NCI-H526 treated with DMSO at 0.1 percent for 48 hours (cell line): ENCODE results near the gene RAI1.

Experiments used
- DNase-seq: peaks from one replicate; lab custom pipeline; 2025; lab: John Stamatoyannopoulos, UW

Gene RAI1

DNA sequence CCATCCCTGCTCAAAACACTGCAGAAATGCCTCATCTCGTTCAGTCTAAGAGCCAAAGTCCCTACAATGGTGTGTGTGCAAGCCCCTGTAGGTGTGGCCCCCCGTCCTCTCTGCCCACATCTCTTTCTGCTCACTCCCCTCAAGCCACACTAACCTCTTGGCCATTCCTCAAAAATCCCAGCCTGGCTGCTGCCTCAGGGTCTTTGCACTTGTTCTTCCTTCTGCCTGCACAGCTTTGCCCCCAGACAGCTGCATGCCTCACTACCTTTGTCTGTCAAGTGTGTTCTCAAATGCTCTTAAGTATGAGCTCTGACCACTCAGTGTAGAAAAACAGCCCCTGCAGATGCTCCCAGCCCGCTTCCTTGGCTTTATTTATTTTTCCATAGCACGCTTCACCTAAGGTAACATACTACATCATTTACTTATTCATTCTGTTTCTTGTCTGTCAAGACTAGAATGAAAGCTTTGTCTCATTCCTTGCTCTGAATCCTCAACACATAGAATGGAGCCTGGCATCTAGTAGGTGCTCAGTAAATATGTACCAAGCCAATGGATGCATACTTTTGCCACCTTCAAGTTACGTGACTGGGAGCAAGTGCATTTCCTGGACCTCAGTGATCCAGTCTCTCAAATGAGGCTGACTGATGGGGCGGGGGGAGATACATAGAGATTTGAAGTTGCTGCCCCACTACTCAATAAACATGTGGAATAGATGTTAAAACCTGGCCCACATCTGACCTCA lies 38.1 kb downstream of the RAI1 start:
- no peak for DNase-seq

DNA sequence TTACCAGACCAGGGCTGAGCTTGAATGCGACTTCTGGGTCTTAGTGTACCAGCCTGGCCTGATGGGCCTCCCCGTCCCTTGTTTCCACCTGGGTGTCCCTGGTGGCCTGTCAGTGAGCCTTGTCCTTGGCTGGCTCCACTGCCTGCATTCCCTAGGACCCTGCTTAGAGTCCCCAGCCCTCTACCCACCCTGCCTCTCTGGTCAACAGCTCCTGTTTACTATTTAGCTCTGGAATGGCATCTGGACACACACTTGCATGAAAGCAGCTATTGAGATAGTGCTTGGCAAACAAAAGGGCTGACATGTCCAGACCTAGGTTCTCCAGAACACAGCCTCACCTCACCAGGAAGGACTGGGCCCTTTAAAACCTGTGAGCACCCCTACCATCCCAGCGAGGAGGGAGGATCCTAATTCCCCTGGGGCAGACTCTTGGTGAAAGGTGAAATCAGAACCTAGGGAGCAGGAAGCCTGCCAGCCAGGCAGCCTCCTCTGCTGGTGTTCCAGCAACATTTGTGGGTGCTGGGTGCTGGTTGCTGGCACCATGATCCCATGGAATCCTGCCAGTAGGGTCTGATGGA lies 38.8 kb downstream of the RAI1 start:
- no peak for DNase-seq

DNA sequence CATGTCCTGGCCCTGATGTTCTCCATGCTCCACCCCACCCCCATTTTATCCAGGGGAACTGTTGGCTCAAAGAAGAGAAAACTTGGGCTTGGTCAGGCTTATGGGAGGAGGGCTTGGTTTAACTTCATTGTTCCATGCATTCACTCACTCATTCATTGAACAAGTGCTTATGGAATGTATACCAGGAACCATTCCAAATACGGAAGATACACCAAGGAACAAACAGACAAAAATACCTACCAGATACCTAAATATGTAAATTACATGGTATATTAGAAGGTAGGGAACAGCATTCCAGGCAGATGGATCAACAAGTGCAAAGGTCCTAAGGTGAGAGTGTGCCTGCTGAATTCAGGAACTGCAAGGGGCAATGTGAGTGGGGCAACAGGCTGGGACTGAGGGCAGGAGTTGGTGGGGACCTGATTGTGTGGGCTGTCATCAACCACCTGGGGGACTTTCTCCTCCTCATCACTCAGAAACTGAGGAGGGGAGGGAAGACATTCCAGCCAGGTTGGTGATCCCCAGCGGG lies 39.9 kb downstream of the RAI1 start:
- DNase-seq: no peak

DNA sequence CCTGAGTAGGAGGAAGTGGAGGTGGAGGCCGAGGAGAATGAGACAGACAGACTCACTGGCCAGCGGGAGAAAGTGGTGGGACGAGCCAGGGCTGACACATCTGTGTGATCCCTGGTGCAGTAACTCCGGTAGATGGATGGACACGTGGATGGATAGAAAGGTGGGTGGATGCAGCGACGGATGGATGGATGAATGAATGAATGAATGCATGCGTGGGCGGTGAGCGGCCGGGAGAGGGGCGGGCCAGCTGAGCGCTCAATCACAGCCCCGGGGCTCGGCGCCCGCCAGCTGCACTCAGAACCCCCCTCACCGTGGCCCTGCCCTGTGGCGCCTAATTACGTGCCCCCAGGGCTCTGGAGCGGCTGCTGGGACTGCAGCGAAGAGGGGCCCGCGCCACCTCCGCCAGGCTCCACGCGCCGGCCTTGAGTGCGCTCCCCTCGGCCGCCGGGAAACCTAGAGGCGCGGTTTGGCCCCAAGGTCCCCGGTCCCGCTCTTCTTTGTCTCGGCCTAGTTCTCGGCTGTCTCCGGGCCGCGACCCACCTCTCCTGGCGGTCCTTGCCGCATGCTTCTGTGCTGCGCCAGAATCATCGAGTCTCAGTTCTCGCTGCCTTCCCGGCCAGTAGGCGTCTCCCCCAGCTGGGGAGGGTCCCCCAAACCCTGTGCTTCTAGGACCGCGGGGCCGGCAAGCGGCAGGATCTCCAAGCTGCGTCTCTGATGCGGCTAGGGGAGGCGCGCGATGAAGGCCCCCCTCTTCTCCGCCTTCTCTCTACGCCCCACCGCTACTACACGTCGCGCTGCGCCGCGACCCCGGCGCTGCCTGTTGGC lies 41.0 kb downstream of the RAI1 start:
- DNase-seq: no peak

DNA sequence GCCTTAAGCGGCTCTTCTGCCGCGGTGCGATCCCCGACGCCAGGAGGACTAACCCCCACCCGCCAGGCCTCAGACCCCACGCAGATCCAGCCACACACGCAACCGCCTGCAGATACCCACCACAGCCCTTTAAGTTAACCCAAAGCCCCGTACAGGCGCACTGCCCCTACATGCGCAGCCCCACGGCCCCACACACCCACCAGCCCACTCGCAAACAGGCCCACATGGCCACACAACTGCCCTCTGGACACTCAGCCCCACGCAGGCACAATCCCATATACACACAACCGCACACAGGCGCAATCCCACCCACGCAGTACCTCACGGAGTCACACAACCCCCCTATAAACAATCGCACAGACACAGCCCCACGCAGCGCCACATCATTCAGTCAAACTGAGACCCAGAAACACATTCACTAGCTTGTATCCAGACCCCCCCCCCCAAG lies 41.7 kb downstream of the RAI1 start:
- no peak for DNase-seq

DNA sequence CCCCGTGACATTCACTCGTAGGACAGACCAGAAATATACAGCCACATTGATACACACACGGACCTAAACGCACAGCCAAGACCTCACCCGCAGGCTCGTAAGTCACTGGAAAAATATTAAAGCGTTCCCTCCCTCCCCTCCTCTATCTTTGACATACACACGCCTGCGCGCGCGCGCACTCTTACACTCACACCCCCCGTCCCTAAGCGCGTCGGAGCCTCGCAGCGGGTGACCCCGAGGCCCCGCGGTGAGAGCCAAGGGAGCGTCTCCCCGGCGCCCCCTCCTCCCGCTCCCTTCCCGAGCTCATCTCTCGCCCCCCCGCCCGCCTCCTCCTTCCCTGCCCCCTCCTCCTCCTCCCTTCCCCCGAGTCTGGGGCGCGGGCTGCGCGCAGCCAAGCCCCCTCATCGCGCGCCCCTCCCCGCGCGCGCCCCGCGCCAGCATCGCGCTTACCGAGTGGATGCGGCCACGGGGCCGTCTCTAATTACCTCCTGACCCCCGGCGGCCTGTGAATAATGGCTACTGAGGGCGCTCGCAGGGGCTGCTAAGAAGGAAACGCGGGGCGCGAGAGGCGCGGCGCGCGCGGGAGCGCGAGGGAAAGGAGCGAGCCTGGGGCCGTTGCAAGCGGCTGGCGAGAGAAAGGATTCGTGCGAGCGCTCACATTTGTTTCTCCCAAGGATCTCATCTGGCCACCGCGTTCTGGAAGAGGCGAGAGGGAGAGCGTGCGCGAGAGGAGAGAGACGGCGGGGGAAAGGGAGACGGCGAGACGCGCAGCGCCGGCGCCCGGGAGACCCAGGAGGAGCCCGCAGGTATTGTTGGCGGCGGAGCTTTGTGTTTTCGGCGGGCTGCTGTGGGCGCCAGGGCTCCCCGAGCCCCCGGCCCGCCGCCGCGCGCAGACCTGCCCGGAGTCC lies 42.4 kb downstream of the RAI1 start:
- peak; percentile 38 for DNase-seq

DNA sequence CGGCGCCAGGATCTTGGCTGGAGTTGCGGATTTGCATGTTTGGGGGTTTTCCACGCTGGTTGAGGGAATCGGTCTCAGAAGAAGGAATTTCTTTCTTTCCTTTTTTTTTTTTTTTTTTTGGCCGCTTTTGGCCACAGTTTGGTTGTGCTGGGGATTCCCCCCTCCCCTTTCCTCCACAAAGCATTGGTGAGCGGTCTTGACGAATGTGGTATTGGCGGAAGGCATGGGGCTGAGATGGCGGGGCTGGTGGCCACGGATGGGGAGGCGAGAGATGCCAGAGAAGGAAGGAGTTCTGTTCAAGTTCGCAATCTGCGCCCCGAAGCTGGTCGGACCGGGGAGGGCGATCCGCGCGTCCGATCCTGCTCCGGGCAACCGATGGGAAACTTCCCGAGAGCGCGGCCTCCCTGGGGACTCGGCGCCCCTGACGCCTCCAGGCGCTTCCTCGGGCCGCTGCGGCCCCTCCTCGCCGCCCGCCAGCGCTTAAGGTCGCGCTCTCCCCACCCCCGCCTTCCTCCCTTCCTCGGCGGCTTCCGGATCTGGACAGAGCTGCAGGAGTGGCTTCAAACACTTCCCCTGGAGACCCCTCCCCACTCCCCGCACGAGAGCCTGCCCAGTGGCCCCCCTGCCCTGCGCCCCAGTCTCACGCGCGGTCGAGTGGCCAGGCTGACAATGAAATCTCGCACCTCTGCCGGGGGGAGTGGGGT lies 43.2 kb downstream of the RAI1 start:
- DNase-seq: no peak

DNA sequence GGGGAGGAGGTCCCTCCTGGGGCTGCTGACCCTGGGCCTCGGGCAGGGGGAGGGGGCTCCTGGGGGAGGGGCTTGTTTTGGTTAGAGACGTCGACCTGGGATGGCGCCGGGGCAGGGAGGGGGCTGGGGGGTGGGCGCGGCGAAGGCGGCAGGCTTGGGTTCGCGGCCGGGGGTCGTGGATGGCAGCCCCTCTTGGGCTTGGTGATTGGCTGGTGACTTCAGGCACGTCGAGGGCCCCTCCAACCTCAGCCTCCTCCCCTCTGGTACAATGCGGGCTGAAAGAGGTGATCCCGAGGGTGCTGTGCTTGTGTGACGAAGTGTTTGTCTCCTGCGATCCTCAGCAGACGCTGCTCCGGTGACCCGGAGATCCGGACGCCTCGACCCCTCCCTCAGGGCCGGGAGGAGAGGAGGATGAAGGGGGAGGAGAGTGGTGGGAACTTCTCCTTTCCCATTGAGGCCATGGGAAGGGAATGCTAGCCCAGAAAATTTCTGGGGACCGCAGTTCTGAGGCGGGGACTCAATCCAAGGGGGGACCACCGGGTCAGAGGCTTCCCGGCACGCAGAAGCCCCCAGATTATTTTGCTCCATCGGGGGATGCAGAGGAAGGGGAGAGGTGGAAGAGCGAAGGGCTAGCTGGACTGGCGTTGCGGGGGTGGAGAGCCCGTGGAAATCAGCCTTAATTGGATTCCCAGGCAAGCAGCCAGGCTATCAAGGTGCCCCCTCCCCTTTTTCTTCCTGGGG lies 43.9 kb downstream of the RAI1 start:
- DNase-seq: no peak

DNA sequence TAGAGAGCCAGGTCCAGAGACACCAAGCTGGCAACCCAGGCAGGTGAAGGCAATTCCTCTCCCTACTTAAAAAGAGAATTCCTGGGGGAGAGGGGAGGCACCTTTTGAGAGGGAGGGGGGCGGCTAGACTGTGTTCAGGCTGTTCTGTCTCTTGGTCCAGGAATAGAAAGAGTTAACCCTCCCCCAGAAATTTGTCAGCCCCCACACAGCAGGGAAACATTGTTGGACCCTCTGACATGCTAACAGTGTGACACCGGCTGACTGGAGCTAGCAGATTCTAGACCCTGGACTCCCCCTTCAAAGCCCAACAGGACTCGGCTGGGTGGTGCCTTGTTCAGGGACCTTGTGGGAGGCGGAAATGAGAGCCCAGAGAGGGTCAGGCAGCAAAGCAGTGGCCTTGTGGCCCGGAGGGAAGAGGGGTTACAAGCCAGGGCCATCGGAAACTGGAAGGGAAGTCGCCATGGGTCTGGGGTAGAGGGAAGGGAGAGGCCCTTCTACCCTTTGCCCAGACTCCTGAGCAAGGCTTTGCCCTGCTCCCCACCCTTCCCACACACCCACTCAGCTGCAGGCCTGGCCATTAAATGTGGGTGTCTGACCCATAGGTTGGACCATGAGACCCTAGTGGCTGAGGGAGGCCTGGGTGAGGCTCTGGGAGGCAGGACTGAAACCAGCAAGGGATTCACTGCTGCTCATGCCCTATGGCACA lies 44.6 kb downstream of the RAI1 start:
- no peak for DNase-seq

DNA sequence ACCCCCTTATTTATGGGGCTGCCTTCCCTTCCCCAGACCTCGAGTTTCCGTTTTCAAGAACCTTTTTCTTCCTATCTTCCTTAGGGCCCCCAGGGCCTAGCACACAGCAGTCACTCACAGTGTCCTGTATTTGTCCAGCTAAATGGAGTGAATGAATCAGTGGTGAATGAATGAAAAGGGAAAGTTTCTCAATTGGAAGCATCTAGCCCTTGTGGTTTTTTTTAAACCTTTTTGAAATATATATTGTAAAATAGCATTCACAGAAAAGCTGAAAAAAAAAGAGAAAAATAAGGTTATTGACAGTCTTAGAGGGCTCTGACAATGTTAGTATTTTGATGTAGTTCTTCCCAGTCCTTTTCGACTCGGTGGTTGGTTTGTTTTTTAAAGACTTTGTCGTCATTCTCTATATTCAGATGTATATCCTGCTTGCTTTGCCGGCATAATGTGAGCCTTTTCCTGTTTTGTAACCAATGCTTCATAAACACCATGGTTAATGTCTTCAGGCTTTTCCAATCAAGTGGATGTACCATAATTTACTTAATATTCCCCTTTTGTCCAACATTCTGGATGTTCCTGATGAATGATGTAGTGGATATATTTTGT lies 45.3 kb downstream of the RAI1 start:
- no peak for DNase-seq

DNA sequence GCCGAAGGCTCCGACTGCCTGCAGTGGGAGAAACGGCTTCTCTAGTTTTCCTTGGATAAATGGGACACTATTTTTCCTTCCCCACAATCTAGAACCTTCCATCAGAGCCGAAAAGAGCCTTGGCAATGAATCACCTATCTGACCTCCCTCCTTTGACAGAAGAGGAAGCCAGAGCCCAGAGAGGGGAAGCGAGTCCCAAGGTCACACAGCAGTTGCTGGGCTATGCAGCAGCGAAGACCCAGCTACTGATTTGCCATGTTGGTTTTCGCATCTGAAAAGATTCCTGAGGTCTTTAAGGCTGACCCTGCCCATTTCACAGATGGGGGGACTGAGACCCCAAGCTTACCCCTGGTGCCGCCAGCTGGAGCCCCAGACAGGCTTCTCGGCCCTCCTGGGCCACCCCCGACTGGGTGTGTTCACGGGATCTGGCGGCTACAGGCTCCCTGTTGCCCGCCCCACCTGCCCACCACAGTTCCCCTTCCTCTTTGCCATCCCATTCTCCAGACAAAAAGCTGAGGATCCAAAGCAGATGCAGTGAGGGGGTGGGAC lies 45.9 kb downstream of the RAI1 start:
- no peak for DNase-seq

DNA sequence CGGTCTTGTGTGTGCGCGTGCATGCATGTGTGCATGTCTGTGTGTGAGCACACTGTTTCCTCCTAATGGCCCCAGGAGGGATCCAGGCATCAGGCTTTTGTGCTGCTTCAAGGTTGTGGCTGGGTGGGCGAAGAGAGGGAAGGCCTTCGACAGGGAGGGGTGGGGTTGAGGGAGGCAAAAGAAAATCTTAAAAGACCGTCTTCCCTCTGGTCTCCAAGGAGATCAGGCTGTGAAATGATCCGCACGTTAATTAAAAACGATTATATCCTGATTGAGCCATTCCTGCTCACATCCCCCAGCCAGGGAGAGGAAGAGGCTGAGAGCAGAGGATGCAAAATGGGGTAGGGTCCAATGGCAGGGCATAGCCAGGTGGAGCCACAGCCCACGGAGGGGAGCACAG lies 46.9 kb downstream of the RAI1 start:
- DNase-seq: no peak

DNA sequence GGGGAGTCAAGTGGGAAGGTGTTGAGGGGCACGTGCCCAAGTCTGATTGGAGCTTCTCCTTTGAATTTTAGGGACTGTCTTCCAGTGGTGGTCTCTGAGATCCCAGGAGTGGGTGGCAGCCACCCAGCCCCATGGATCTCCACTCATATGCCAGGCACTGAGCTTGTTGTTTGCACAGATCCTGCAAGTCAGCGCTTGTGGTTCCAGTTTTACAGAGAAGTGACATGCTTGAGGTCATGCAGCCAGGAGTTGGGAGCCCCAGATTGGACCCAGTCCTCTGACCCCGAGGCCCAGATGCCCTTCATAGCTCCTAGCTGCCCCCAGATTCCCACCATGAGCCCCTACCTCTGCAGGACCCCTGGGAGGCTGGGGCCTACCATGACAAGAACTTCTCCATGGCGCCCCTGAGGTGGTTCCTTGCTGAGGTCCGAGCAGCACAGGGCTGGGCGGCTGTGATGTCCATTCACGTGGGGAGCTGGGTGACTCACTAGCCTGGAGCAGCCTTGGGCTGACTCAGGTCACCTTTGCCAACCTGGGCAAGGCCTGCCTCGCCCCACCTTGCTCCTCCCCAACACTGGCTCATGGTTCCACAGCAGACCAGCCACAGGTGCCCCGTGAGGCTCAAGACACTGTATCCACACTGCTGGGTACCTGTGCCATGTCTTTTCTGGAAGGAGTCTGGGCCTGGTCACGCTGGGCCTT lies 47.4 kb downstream of the RAI1 start:
- DNase-seq: no peak

DNA sequence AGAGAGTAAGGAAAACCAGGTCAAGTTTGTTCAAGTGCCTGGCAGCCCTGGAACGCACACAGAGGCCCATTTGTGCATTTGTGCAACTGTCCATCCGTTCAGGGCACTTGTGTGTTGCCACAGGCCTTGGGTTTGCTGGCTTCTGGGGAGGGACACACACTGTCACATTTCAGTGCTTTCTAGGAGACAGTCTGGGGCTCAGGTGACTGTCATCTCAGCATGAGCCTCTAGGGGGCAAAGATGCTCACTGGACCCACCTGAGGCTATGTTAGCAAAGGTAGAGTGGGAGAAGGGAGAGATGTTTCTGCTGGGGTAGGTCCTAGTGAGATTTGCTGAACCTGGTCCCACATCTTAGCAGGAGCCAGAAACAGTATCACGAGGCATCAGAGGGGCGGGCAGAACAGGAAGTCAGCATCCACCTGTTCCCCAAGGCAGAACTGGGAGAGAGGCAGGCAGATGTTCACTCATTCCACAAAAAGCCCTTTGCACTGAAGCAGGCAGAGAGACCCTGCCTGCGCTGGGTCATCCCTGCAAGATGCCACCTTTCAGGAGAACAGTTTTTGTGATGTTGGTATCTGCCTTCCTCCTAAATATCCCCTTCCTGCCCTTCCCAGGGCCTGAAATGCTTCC lies 48.5 kb downstream of the RAI1 start:
- DNase-seq: peak; percentile 6

DNA sequence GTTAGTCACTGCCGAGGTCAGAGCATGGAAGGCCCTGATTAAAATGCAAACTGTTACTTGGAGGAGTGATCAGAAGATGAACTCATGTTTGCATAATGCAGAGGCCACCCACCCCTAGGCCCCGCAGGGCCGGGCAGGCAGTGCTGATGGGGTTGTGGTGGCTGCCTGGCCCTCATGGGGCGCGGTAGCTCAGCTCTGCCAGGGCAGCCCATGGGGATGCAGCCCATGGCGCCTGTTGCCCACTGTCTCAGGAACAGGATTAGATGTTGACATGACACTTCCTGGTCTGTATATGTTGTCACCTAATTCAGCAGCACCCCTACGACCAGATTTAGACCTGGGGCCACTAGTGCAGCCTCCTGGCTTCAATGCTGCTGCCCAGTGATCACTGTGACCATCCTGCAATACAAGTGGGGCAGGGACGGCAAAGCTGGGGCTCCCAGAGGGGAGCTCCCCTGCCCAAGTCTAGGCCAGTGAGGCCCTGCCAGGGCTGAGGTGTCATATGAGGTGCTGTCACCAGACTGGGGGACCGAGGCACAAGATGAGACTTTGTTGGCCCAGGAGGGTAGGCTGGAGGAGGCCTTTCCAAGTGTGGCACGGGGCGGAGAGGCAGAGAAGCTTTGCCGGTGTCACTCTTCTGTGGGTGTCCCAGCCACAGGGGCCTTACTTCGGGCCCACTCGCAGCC lies 49.1 kb downstream of the RAI1 start:
- no peak for DNase-seq

DNA sequence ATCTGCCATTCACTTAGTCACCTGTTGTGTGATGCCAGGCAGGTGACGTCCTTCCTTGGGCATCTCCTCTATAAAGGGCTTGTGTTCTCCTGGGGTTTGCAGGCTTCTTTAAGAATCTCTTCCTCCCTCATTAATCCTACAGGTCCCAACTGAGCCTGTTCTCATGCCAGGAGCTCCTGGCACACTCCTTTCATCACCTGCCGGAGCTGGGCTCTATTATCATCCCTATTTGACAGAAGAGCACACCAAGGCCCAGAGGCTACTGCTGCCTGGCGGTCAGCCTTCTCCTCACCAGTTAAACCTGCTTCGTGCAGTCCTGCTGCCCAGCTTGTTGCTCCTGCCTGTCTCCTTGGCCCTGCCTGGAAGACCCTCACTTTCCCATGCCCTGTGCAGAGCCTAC lies 51.2 kb downstream of the RAI1 start:
- DNase-seq: no peak
